Peyer's patch (tissue), 4 donors: ENCODE data around the gene CLEC16A.

Experiments
- POLR2A ChIP-seq, 2 donors: fragments of 450-650 bp; IDR thresholded peaks; one replicate each; pipeline ENCODE4 v1.5.1; 2017; ENCODE audit warnings: antibody characterized with exemption in 2 of 2, mild to moderate bottlenecking in 2 of 2, moderate library complexity in 2 of 2
- TF ChIP-seq, protein P1 (sequence below), 6 experiments: fragments of 450-650 bp in 4 of 6; fragments of 200-600 bp in 2 of 6; sonication (generic) in 1 of 6; IDR thresholded peaks; one replicate each; pipeline ENCODE4 v1.5.1; 2017 to 2019; ENCODE audit warnings: antibody characterized with exemption in 6 of 6, mild to moderate bottlenecking in 3 of 6, moderate library complexity in 1 of 6

DNA sequence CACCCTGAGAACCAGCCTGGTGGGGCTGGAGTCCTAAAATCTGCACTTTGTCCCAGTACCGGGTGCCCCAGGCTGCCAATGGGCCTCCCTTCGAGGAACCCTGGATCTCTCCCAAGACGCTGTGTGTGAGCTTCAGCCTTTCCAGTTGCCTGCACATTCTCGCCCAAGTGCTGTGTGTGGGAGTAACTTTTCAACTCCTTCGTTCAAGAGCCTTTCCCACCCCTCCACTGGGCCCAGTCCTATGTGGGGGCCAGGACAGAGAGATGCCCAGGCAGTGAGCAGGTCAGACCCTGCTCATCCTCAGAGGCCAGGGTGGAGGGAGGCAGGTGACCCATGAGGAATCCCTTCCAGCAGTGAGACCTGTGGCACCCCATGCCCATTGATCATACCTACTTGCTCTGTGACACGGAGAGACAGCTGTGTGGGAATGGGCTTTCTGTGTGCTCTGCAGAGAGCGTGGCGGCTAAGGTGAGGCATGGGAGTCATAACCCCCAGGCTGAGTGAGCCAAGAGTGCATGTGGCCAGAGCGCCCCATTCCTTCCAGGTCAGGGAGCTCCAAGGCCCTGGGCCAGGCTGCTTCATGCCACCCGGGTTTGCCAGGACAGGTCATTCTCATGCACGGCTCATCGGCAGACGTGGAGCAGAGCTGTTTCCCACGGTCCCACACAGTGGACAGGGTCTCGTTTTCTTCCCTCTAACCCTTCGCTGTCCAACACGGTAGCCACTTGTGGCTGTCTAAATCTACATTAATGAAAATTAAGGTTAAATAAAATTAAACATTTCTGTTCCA is 154.4 kb downstream of the CLEC16A start:
- TF ChIP-seq, protein P1, sequence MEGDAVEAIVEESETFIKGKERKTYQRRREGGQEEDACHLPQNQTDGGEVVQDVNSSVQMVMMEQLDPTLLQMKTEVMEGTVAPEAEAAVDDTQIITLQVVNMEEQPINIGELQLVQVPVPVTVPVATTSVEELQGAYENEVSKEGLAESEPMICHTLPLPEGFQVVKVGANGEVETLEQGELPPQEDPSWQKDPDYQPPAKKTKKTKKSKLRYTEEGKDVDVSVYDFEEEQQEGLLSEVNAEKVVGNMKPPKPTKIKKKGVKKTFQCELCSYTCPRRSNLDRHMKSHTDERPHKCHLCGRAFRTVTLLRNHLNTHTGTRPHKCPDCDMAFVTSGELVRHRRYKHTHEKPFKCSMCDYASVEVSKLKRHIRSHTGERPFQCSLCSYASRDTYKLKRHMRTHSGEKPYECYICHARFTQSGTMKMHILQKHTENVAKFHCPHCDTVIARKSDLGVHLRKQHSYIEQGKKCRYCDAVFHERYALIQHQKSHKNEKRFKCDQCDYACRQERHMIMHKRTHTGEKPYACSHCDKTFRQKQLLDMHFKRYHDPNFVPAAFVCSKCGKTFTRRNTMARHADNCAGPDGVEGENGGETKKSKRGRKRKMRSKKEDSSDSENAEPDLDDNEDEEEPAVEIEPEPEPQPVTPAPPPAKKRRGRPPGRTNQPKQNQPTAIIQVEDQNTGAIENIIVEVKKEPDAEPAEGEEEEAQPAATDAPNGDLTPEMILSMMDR (IDR thresholded peaks at IDR 0.05): no peak
- TF ChIP-seq POLR2A (IDR thresholded peaks at IDR 0.05): no peak
